Prostate gland (tissue), 2 donors: ENCODE data around the gene PGPEP1.

Experiments used
- CTCF ChIP-seq, 4 experiments: fragments of 200-600 bp in 2 of 4; fragments of 450-650 bp in 2 of 4; sonication (generic) in 2 of 4; IDR thresholded peaks; 1 replicate in 3 of 4; 2 replicates in 1 of 4; pipeline ENCODE4 v1.5.1; 2016 to 2019; ENCODE audit warnings: antibody characterized with exemption in 4 of 4, mild to moderate bottlenecking in 2 of 4, moderate library complexity in 2 of 4
- POLR2AphosphoS5 ChIP-seq: sonication (generic); formaldehyde crosslinking; IDR thresholded peaks from one replicate; pipeline ENCODE4 v1.6.1; 2017; ENCODE audit warnings: antibody characterized with exemption

DNA sequence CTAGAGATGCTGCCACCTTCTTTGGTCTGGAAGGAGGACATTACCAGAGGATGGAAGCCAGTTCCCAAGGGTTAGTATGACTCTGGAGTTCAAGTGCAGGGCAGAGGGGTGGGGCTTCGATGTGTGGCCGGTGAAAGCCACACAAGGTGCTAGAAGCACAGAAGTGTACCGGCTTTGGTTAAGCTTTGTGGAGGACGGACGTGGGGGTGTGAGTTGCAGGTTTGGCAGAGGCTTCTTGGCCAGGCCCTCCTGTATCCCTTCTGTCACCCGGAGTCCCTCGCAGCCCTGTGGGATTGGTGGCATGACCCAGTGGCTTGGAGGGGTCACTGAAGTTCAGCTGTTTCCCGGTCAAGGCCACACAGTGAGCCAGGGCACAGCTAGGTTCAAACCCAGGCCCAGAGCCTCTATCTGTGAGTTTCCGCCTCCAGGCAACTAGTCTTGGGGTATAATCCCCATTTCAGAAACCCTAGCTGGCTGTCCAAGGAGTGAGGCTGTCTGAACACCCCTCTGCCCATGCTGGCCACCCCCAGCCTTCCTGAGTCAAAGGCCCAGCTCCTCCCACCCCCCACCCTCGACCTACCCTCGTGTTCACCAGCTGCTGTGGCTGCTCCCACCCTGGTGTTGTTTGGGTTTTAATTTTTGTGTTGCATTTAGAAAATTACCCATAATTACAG lies 74.2 kb downstream of the PGPEP1 start:
- no peak for TF ChIP-seq POLR2AphosphoS5
- no peak for TF ChIP-seq CTCF (IDR thresholded peaks at IDR 0.05)
